BLaER1 treated with 17β-estradiol and CSF1 and Interleukin-3, amounts not matched to agents 10 nM and 100 nM (cell line): ENCODE data around the gene CFAP206.

Source experiments
- H3K27ac ChIP-seq, 11 experiments: shearing (Covaris generic); formaldehyde crosslinking; 2 replicates each; pipeline ENCODE4 v1.8.1; 2022
- H3K27me3 ChIP-seq, 11 experiments: shearing (Covaris generic); formaldehyde crosslinking; 2 replicates each; pipeline ENCODE4 v1.8.1; 2022
- H3K36me3 ChIP-seq, 11 experiments: shearing (Covaris generic); formaldehyde crosslinking; 2 replicates each; pipeline ENCODE4 v1.8.1; 2022
- H3K4me1 ChIP-seq, 10 experiments: shearing (Covaris generic); formaldehyde crosslinking; 2 replicates each; pipeline ENCODE4 v1.8.1; 2022
- H3K4me2 ChIP-seq, 11 experiments: shearing (Covaris generic); formaldehyde crosslinking; 2 replicates each; pipeline ENCODE4 v1.8.1; 2022
- H3K4me3 ChIP-seq, 10 experiments: shearing (Covaris generic); formaldehyde crosslinking; 2 replicates each; pipeline ENCODE4 v1.8.1; 2022
- H3K9ac ChIP-seq, 11 experiments: shearing (Covaris generic); formaldehyde crosslinking; 2 replicates each; pipeline ENCODE4 v1.8.1; 2022
- H3K9me3 ChIP-seq, 11 experiments: shearing (Covaris generic); formaldehyde crosslinking; replicated peaks in 1 of 11; 2 replicates each; pipeline ENCODE4 v1.8.1; 2022
- H4K20me1 ChIP-seq, 11 experiments: shearing (Covaris generic); formaldehyde crosslinking; 2 replicates each; pipeline ENCODE4 v1.8.1; 2022
- Cebpa-rat ChIP-seq, 11 experiments: shearing (Covaris generic); IDR thresholded peaks; 2 replicates each; pipeline ENCODE4 v1.8.1; 2022

CFAP206 gene

GRCh38 chr6:87382861-87383260 lies 24.9 kb upstream of the CFAP206 start:
- H3K27me3 ChIP-seq, result no peaks in the 10 kb centered on the region
- no peaks in the 10 kb centered on the region for H4K20me1 ChIP-seq
- H3K27ac ChIP-seq, result no peak overlapping the region
- no peaks in the 10 kb centered on the region for H3K36me3 ChIP-seq
- H3K4me1 ChIP-seq, result peaks cover 0 to 18% (median 11%) of the 10 kb centered on the region in 10 experiments; a peak in 16 of 20 replicates
- no peak overlapping the region for H3K4me3 ChIP-seq
- no peak overlapping the region for H3K4me2 ChIP-seq
- no peaks in the 10 kb centered on the region for H3K9me3 ChIP-seq
- TF ChIP-seq Cebpa-rat (IDR thresholded peaks at IDR 0.05), result no peak
- no peak overlapping the region for H3K9ac ChIP-seq

GRCh38 chr6:87384038-87384437 lies 23.7 kb upstream of the CFAP206 start:
- no peak overlapping the region for H3K4me3 ChIP-seq
- no peak overlapping the region for H3K27ac ChIP-seq
- H3K9me3 ChIP-seq, result no peaks in the 10 kb centered on the region
- H3K4me2 ChIP-seq, result no peak overlapping the region
- no peaks in the 10 kb centered on the region for H3K36me3 ChIP-seq
- H4K20me1 ChIP-seq, result no peaks in the 10 kb centered on the region
- peaks cover 0 to 9% (median 4%) of the 10 kb centered on the region in 10 experiments; a peak in 13 of 20 replicates for H3K4me1 ChIP-seq
- H3K9ac ChIP-seq, result no peak overlapping the region
- TF ChIP-seq Cebpa-rat (IDR thresholded peaks at IDR 0.05), result no peak
- no peaks in the 10 kb centered on the region for H3K27me3 ChIP-seq

- Histone ChIP-seq H3K4me2 (no peak overlapping the region), H3K9me3 (no peaks in the 10 kb centered on the region), H3K4me3 (no peak overlapping the region), H3K27ac (no peak overlapping the region), H3K36me3 (no peaks in the 10 kb centered on the region), H3K27me3 (no peaks in the 10 kb centered on the region), H3K4me1 (peaks cover 0 to 5% (median under 1%) of the 10 kb centered on the region in 10 experiments; a peak in 9 of 20 replicates), H4K20me1 (no peaks in the 10 kb centered on the region), H3K9ac (no peak overlapping the region)
- TF ChIP-seq Cebpa-rat (IDR thresholded peaks at IDR 0.05), result no peak
These were observed 23.3 kb upstream of the CFAP206 start for GRCh38 chr6:87384449-87384848.

GRCh38 chr6:87391334-87391733 lies 16.4 kb upstream of the CFAP206 start:
- Histone ChIP-seq H4K20me1 (no peaks in the 10 kb centered on the region), H3K4me3 (no peak overlapping the region), H3K27ac (no peak overlapping the region), H3K9me3 (no peaks in the 10 kb centered on the region), H3K36me3 (no peaks in the 10 kb centered on the region), H3K27me3 (no peaks in the 10 kb centered on the region), H3K4me2 (no peak overlapping the region), H3K4me1 (peaks cover 0 to 4% (median 0%) of the 10 kb centered on the region in 10 experiments; a peak in 1 of 20 replicates), H3K9ac (no peak overlapping the region)
- TF ChIP-seq Cebpa-rat (IDR thresholded peaks at IDR 0.05), result no peak

GRCh38 chr6:87393026-87393622 lies 14.6 kb upstream of the CFAP206 start:
- Histone ChIP-seq H3K4me2 (no peak overlapping the region), H3K36me3 (no peaks in the 10 kb centered on the region), H4K20me1 (no peaks in the 10 kb centered on the region), H3K9me3 (no peaks in the 10 kb centered on the region), H3K27me3 (no peaks in the 10 kb centered on the region), H3K9ac (no peak overlapping the region), H3K27ac (no peak overlapping the region), H3K4me1 (peaks cover 0 to 4% (median 0%) of the 10 kb centered on the region in 10 experiments; a peak in 1 of 20 replicates), H3K4me3 (no peak overlapping the region)
- no peak for TF ChIP-seq Cebpa-rat (IDR thresholded peaks at IDR 0.05)

GRCh38 chr6:87395431-87395830 lies 12.3 kb upstream of the CFAP206 start:
- Histone ChIP-seq H3K9me3 (no peaks in the 10 kb centered on the region), H3K4me2 (no peak overlapping the region), H3K27me3 (no peaks in the 10 kb centered on the region), H3K36me3 (no peaks in the 10 kb centered on the region), H3K9ac (no peak overlapping the region), H4K20me1 (no peaks in the 10 kb centered on the region), H3K4me3 (no peak overlapping the region), H3K27ac (no peak overlapping the region), H3K4me1 (peaks cover 0 to 4% (median 0%) of the 10 kb centered on the region in 10 experiments; a peak in 1 of 20 replicates)
- no peak for TF ChIP-seq Cebpa-rat (IDR thresholded peaks at IDR 0.05)

- TF ChIP-seq Cebpa-rat (IDR thresholded peaks at IDR 0.05), result no peak
- H3K4me1 ChIP-seq, result no peaks in the 10 kb centered on the region
- H3K27me3 ChIP-seq, result no peaks in the 10 kb centered on the region
- H3K9ac ChIP-seq, result no peak overlapping the region
- no peaks in the 10 kb centered on the region for H4K20me1 ChIP-seq
- H3K27ac ChIP-seq, result no peak overlapping the region
- H3K9me3 ChIP-seq, result no peaks in the 10 kb centered on the region
- no peak overlapping the region for H3K4me3 ChIP-seq
- no peak overlapping the region for H3K4me2 ChIP-seq
- H3K36me3 ChIP-seq, result no peaks in the 10 kb centered on the region
These were observed 11.0 kb upstream of the CFAP206 start for GRCh38 chr6:87396595-87397392.

- Histone ChIP-seq H3K36me3 (no peaks in the 10 kb centered on the region), H3K4me1 (no peaks in the 10 kb centered on the region), H4K20me1 (no peaks in the 10 kb centered on the region), H3K4me3 (no peak overlapping the region), H3K9me3 (no peaks in the 10 kb centered on the region), H3K9ac (no peak overlapping the region), H3K27ac (no peak overlapping the region), H3K4me2 (no peak overlapping the region), H3K27me3 (no peaks in the 10 kb centered on the region)
- no peak for TF ChIP-seq Cebpa-rat (IDR thresholded peaks at IDR 0.05)
These were observed 10.1 kb upstream of the CFAP206 start for GRCh38 chr6:87397656-87398055.

- no peak overlapping the region for H3K4me3 ChIP-seq
- no peaks in the 10 kb centered on the region for H4K20me1 ChIP-seq
- H3K9ac ChIP-seq, result no peak overlapping the region
- H3K27me3 ChIP-seq, result no peaks in the 10 kb centered on the region
- no peak for TF ChIP-seq Cebpa-rat (IDR thresholded peaks at IDR 0.05)
- H3K4me1 ChIP-seq, result no peaks in the 10 kb centered on the region
- H3K36me3 ChIP-seq, result no peaks in the 10 kb centered on the region
- H3K4me2 ChIP-seq, result no peak overlapping the region
- no peaks in the 10 kb centered on the region for H3K9me3 ChIP-seq
- H3K27ac ChIP-seq, result no peak overlapping the region
These were observed 5.9 kb upstream of the CFAP206 start for GRCh38 chr6:87401832-87402231.

- H4K20me1 ChIP-seq, result no peaks in the 10 kb centered on the region
- no peaks in the 10 kb centered on the region for H3K36me3 ChIP-seq
- peak overlapping the region in 9 of 11 experiments; percentile 4 to 62 (median 39); a peak in 11 of 22 replicates for H3K9ac ChIP-seq
- TF ChIP-seq Cebpa-rat (IDR thresholded peaks at IDR 0.05), result no peak
- 0 out of 20 replicates have a peak, but pooled peaks cover 0 to 3% (median 0%) of the 10 kb centered on the region in 10 experiments for H3K4me1 ChIP-seq
- H3K4me3 ChIP-seq, result peak overlapping the region; percentile 58 to 77 (median 70)
- H3K27me3 ChIP-seq, result no peaks in the 10 kb centered on the region
- peak overlapping the region; percentile 43 to 70 (median 58); a peak in 21 of 22 replicates for H3K4me2 ChIP-seq
- H3K27ac ChIP-seq, result no peak overlapping the region; a peak in 1 of 22 replicates
- H3K9me3 ChIP-seq, result no peaks in the 10 kb centered on the region
These were observed 241 bp upstream of the CFAP206 start for GRCh38 chr6:87407561-87407900.
